IPS-11a (cell line): Measurements from ENCODE around the gene ADGRG4.

Source experiments
- H3K4me3 ChIP-seq: one replicate; pipeline ENCODE4 v1.5.1; 2013; ENCODE audit warnings: low read depth, low read length, control low read depth

Gene ADGRG4

DNA sequence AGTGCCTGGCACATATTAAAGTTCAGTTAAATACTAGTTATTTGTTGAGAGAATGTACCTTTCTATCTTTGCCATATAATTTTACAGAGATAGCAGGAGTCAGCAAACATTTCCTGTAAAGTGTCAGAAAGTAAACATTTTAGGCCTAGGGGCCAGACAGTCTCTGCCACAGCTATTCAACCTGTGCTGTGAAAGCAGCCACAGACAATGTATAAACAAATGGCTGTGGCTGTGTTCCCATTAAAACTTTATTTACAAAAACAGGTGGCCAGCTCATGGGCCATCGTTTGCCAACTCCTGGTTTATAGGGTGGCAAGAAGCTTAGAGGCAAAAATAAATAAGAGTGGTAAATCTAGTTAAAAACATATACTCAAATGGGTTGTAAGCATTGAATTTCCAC, 153.0 kb downstream of the ADGRG4 start:
- H3K4me3 ChIP-seq = no peak overlapping the region

DNA sequence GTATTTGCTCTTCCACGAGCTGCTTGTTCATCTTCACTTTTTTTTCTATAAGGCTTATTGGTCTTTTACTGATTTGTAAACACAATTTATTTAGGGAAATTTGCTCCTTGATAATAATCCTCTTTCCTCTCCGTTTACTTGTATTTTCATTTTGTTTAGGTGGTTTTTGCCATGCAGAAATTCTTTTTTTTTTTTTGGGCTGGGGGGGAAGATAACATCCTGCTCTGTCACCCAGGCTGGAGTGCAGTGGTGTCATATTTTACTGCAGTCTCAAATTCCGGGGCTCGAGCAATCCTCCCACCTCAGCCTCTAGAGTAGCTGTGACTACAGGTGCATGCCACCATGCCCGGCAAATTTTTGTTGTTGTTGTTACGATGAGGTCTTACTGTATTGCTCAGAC, 155.4 kb downstream of the ADGRG4 start:
- H3K4me3 ChIP-seq = no peak overlapping the region

DNA sequence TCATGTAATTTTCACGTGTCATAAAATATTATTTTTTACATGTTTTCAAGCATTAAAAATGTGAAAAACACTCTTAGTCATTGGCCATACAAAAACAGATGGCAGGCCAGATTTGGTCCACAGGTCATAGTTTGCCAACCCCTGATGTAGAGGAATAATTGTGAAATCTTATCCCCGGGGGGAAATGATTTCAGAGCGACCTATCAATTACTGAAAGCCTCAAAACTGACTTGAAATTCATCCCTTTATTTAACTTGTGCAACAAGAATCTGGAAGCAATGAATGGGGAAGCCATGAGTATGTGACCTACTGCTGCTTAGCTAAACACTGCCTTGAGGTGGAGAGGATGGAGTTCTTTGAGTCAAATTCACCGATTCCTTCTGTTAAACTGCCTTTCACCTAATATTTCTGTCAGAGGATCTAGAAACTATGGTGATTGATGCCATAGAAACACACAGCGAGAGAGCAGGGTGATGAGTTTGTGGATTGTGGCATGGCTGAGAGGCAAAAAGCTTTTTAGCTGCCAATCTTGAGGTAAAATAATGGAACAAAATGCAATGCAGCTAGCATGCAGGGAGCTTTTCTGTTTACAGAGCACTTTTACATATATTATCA, 156.6 kb downstream of the ADGRG4 start:
- H3K4me3 ChIP-seq = no peak overlapping the region

DNA sequence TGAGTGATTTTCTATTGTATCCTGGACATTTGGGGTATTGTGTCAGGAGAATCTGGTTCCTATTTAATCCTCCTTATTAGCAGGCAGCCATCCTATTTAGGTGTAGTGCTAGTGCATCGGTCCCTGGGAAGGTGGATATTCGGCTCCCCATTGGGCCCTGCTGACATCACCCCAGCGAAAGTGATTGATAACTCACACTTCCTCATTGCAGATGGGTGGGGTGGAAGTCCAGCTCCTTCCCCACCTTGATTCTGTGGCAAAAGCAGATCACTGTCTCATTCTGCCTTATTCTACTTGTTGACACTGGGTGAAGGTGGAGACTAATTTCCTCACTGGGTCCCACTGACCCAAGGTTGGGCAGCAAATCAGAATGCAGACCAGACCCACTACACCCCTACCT, 163.8 kb downstream of the ADGRG4 start:
- no peak overlapping the region for H3K4me3 ChIP-seq
